HepG2 (cell line): ENCODE measurements around the gene SYNDIG1. TPM values are rescaled to one million over a fixed set of nuclear protein-coding genes. Genes with fewer than 3 reads are reported as not detected.

Experiments
- ATAC-seq: fragments of 200-7000 bp; cut with Tn5 transposase; 3 replicates; pipeline ENCODE4 v1.9.1; 2020; ENCODE audit warnings: mild to moderate bottlenecking, moderate library complexity
- BruUV-seq: library from RNA; stranded (reverse); fragments of 400-500 nt; replicated peaks from 2 replicates; lab custom pipeline; 2021; lab: Mats Ljungman, UMichigan
- CTCF ChIA-PET: fragments of 300-600 bp; formaldehyde crosslinking; extraction: SDS; loops from one replicate; lab custom pipeline; 2021; ENCODE audit warnings: low total read pairs, inconsistent platforms, low intra/inter-chr PET ratio; lab: Yijun Ruan, JAX
- POLR2A ChIA-PET: fragments of 350-600 bp; sonication (Branson Sonifier 250); formaldehyde crosslinking; loops from one replicate; lab custom pipeline; 2020; ENCODE audit warnings: antibody characterized with exemption, inconsistent platforms; lab: Yijun Ruan, JAX
- DNase-seq: peaks from one replicate; pipeline ENCODE4 v3.0.0-alpha.2; 2015; ENCODE audit warnings: low spot score
- FAIRE-seq: peaks from 3 replicates; lab custom pipeline; 2011; peaks lifted over from hg19 to GRCh38; lab: Jason Lieb, UNC
- H2AFZ ChIP-seq: one replicate; pipeline ENCODE4 v1.6.1; 2011; ENCODE audit warnings: low read length, inconsistent platforms
- H3K27ac ChIP-seq: fragments of 300-600 bp; 3 replicates; pipeline ENCODE4 v1.8.0; 2011; ENCODE audit warnings: mixed run types, mild to moderate bottlenecking, mixed read lengths, low read length, inconsistent platforms; ENCODE audit not compliant: insufficient read depth; ENCODE audit errors: extremely low read length
- H3K27me3 ChIP-seq, 2 experiments: fragments of 200-600 bp in 1 of 2; 2 replicates in 1 of 2; 3 replicates in 1 of 2; pipeline versions ENCODE4 v1.6.0 to v1.8.0; 2011; ENCODE audit warnings: low read length in 2 of 2, mild to moderate bottlenecking in 2 of 2, moderate library complexity in 2 of 2, inconsistent platforms in 1 of 2; ENCODE audit not compliant: insufficient read depth in 2 of 2, control insufficient read depth in 1 of 2
- H3K36me3 ChIP-seq, 2 experiments: fragments of 200-600 bp in 1 of 2; replicated peaks in 1 of 2; 2 replicates in 1 of 2; 3 replicates in 1 of 2; pipeline versions ENCODE4 v1.5.1 to v1.8.0; 2011; ENCODE audit warnings: low read length in 2 of 2, inconsistent platforms in 1 of 2; ENCODE audit not compliant: insufficient read depth in 2 of 2, control insufficient read depth in 1 of 2
- H3K4me1 ChIP-seq: 2 replicates; pipeline ENCODE4 v1.5.1; 2012; ENCODE audit warnings: low read length, inconsistent platforms; ENCODE audit not compliant: insufficient read depth
- H3K4me2 ChIP-seq: 2 replicates; pipeline ENCODE4 v1.6.0; 2011; ENCODE audit warnings: low read depth, low read length, inconsistent platforms
- H3K4me3 ChIP-seq, 3 experiments: fragments of 200-600 bp in 1 of 3; sonication (generic), shearing (Covaris generic) in 1 of 3; replicated peaks in 1 of 3; 2 replicates each; pipeline ENCODE4 v1.5.1; 2011 to 2016; ENCODE audit warnings: low read length in 3 of 3, inconsistent platforms in 2 of 3, low read depth in 2 of 3, mild to moderate bottlenecking in 2 of 3, control low read depth in 1 of 3, mixed read lengths in 1 of 3; ENCODE audit not compliant: insufficient read depth in 1 of 3
- H3K79me2 ChIP-seq: one replicate; pipeline ENCODE4 v1.6.1; 2011; ENCODE audit warnings: low read length, inconsistent platforms; ENCODE audit not compliant: insufficient read depth
- H3K9ac ChIP-seq: 2 replicates; pipeline ENCODE4 v1.6.0; 2011; ENCODE audit warnings: mild to moderate bottlenecking, low read depth, low read length, inconsistent platforms; ENCODE audit not compliant: insufficient read depth
- H3K9me3 ChIP-seq: 2 replicates; pipeline ENCODE4 v1.5.1; 2012; ENCODE audit warnings: mild to moderate bottlenecking, low read length
- H4K20me1 ChIP-seq: 2 replicates; pipeline ENCODE4 v1.6.0; 2011; ENCODE audit warnings: inconsistent platforms, mild to moderate bottlenecking, low read length, moderate library complexity; ENCODE audit not compliant: insufficient read depth
- ERF ChIP-seq: IDR thresholded peaks from 2 replicates; pipeline ENCODE4 v1.6.1; 2018; ENCODE audit warnings: missing biosample characterization, missing genetic modification reagents
- GATAD2A ChIP-seq: IDR thresholded peaks from 2 replicates; pipeline ENCODE4 v1.6.1; 2016
- HNRNPUL1 ChIP-seq: fragments of 200-400 bp; formaldehyde crosslinking; IDR thresholded peaks from 2 replicates; pipeline ENCODE4 v1.6.1; 2017; ENCODE audit warnings: low read depth, mild to moderate bottlenecking, low read length, moderate library complexity
- KLF12 ChIP-seq: sonication (generic); formaldehyde crosslinking; IDR thresholded peaks from 2 replicates; pipeline ENCODE4 v1.4.0; 2020; ENCODE audit warnings: missing genetic modification reagents, borderline replicate concordance
- MAFG ChIP-seq: sonication (generic); formaldehyde crosslinking; IDR thresholded peaks from 2 replicates; pipeline ENCODE4 v1.5.1; 2020; ENCODE audit warnings: mild to moderate bottlenecking, missing genetic modification reagents
- MBD4 ChIP-seq: IDR thresholded peaks from 2 replicates; pipeline ENCODE4 v1.6.1; 2012; ENCODE audit warnings: low read length, inconsistent platforms, borderline replicate concordance
- NFATC3 ChIP-seq: sonication (generic); formaldehyde crosslinking; IDR thresholded peaks from 2 replicates; pipeline ENCODE4 v1.5.1; 2020; ENCODE audit warnings: mild to moderate bottlenecking, missing genetic modification reagents
- POLR2AphosphoS2 ChIP-seq: IDR thresholded peaks from 2 replicates; pipeline ENCODE4 v1.6.1; 2011; ENCODE audit warnings: low read depth, low read length, improper control_type of control experiment
- PRPF4 ChIP-seq: fragments of 200-400 bp; formaldehyde crosslinking; IDR thresholded peaks from 2 replicates; pipeline ENCODE4 v1.6.1; 2016; ENCODE audit warnings: low read length, low read depth; ENCODE audit not compliant: poor library complexity, severe bottlenecking
- YEATS4 ChIP-seq: sonication (generic); formaldehyde crosslinking; IDR thresholded peaks from 2 replicates; pipeline ENCODE4 v1.4.0; 2020; ENCODE audit warnings: missing genetic modification reagents, borderline replicate concordance
- ZKSCAN5 ChIP-seq: sonication (generic); formaldehyde crosslinking; IDR thresholded peaks from 2 replicates; pipeline ENCODE4 v1.5.1; 2020; ENCODE audit warnings: mild to moderate bottlenecking, missing genetic modification reagents
- ZMYM2 ChIP-seq: sonication (generic); formaldehyde crosslinking; IDR thresholded peaks from 2 replicates; pipeline ENCODE4 v1.8.0; 2022; ENCODE audit warnings: mild to moderate bottlenecking, missing genetic modification reagents
- WGBS: methylation state at CpG from one replicate; pipeline ENCODE4 v1.1.6; 2017; ENCODE audit warnings: low lambda C conversion rate; 5-methylcytosine and 5-hydroxymethylcytosine counted together
- in situ Hi-C: cut with HindIII; loops from 2 replicates; pipeline ENCODE4 v1.10.0; 2017; ENCODE audit warnings: low pct_unique_long_range_greater_than_20kb; ENCODE audit not compliant: extremely low pct_ligation_motif_present
- intact Hi-C: fragments of 100-400 bp; cut with micrococcal nuclease; formaldehyde crosslinking; loops from one replicate; pipeline ENCODE4 v1.10.0; 2022; ENCODE audit not compliant: unreplicated experiment
- polyA plus RNA-seq, 8 experiments: library from polyadenylated mRNA; depleted of rRNA in 3 of 8; stranded (reverse) in 7 of 8; unstranded in 1 of 8; fragments of >200 nt; fragmentation: Illumina TruSeq in 4 of 8; extraction: Trizol in 4 of 8; gene quantifications; 2 replicates each; pipeline versions ENCODE4 v1.2.1 to v1.2.3, GENCODE V29; 2011 to 2016; ENCODE audit warnings: low read depth in 4 of 8, missing spikeins in 1 of 8, mixed read lengths in 1 of 8; ENCODE audit not compliant: insufficient read depth in 1 of 8
- total RNA-seq, 5 experiments: library from RNA; depleted of rRNA; stranded (reverse); fragments of >200 nt; fragmentation: Illumina TruSeq; extraction: Trizol; gene quantifications; 2 replicates each; pipeline ENCODE4 v1.2.3, GENCODE V29; 2016; ENCODE audit warnings: low read depth in 1 of 5
- TF ChIP-seq, protein P1 (sequence below): sonication (generic); formaldehyde crosslinking; IDR thresholded peaks from 2 replicates; pipeline ENCODE4 v1.9.0; 2022; ENCODE audit warnings: missing genetic modification reagents, mild to moderate bottlenecking, borderline replicate concordance
- TF ChIP-seq, protein P2 (sequence below): sonication (generic); formaldehyde crosslinking; IDR thresholded peaks from 2 replicates; pipeline ENCODE4 v1.4.0; 2020; ENCODE audit warnings: mild to moderate bottlenecking, missing genetic modification reagents

SYNDIG1 gene
- total and polyA plus RNA-seq, 2 of the 13 experiments (the other 11 are each of a cell fraction or from before 2014, with no cell fraction given) = not detected

DNA sequence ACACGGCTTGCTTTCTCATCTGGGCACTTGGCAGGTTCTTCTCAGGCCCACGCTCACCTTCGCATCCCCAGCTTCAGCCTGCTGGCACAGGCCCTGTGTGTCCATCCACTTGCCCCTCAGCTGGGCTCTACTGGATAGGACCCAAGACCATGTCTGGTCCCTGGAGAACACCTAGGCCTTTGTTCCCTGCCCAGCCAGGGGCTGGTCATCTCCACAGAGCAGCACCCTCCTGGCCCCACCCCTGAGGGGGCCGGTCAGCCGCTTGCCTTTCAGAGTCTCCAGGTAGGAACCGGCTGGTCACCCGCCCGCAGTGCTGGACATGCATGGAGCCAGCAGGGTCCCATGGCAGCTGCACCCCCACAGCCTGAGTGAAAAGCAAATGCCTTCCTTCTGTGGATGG is 191.2 kb downstream of the SYNDIG1 start:
- 24% methylated on average over 5 of the region's 8 CpGs for WGBS
- Histone ChIP-seq H3K9me3 (no peaks in the 10 kb centered on the region), H3K79me2 (no peaks in the 10 kb centered on the region), H3K4me1 (no peaks in the 10 kb centered on the region), H4K20me1 (no peaks in the 10 kb centered on the region; the same call in 1 of the 2 replicates), H3K9ac (no peak overlapping the region), H3K27me3 (peaks cover 19 to 72% of the 10 kb centered on the region in 2 experiments; a peak in 3 of 5 replicates), H3K36me3 (no peaks in the 10 kb centered on the region), H3K4me2 (no peak overlapping the region), H3K27ac (no peak overlapping the region), H3K4me3 (no peak overlapping the region), H2AFZ (no peak overlapping the region)
- DNase-seq (no peak), FAIRE-seq (no peak), ATAC-seq (no peak)
- BruUV-seq = no TSS peak
- CTCF ChIA-PET = no interaction called here
- intact Hi-C loops (no loop called here), in situ Hi-C loops (no loop called here)
- no peak for TF ChIP-seq HNRNPUL1
- TF ChIP-seq NFATC3 (CRISPR knock-in tag) = no peak
- TF ChIP-seq POLR2AphosphoS2 = no peak
- no peak for TF ChIP-seq YEATS4 (CRISPR knock-in tag)
- TF ChIP-seq ZKSCAN5 (CRISPR knock-in tag) = no peak
- TF ChIP-seq MBD4 = no peak
- TF ChIP-seq, protein P1, sequence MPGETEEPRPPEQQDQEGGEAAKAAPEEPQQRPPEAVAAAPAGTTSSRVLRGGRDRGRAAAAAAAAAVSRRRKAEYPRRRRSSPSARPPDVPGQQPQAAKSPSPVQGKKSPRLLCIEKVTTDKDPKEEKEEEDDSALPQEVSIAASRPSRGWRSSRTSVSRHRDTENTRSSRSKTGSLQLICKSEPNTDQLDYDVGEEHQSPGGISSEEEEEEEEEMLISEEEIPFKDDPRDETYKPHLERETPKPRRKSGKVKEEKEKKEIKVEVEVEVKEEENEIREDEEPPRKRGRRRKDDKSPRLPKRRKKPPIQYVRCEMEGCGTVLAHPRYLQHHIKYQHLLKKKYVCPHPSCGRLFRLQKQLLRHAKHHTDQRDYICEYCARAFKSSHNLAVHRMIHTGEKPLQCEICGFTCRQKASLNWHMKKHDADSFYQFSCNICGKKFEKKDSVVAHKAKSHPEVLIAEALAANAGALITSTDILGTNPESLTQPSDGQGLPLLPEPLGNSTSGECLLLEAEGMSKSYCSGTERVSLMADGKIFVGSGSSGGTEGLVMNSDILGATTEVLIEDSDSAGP = no peak
- no peak for TF ChIP-seq ZMYM2 (CRISPR knock-in tag)
- no peak for TF ChIP-seq GATAD2A (CRISPR knock-in tag)
- TF ChIP-seq MAFG (CRISPR knock-in tag) = no peak
- TF ChIP-seq KLF12 (CRISPR knock-in tag) = no peak
- TF ChIP-seq, protein P2, sequence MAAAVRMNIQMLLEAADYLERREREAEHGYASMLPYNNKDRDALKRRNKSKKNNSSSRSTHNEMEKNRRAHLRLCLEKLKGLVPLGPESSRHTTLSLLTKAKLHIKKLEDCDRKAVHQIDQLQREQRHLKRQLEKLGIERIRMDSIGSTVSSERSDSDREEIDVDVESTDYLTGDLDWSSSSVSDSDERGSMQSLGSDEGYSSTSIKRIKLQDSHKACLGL (CRISPR knock-in tag) = no peak
- TF ChIP-seq ERF (CRISPR knock-in tag) = no peak
- no peak for TF ChIP-seq PRPF4
- POLR2A ChIA-PET = no interaction called here
